CD14-positive monocyte (primary cell): ENCODE results near the gene ARID1B. TPM values are rescaled to one million over a fixed set of nuclear protein-coding genes. Genes with fewer than 3 reads are reported as not detected.
A peak's percentile ranks its signal among the peaks of the same experiment; 100 is the strongest.

Experiments used
- DNase-seq, 3 donors: peaks; one replicate each; pipeline ENCODE4 v3.0.0-alpha.2; 2011 to 2022
- H2AFZ ChIP-seq: 2 replicates; pipeline ENCODE4 v1.6.0; 2012; ENCODE audit warnings: mild to moderate bottlenecking, low read depth, low read length, inconsistent platforms; ENCODE audit not compliant: insufficient read depth, poor library complexity, severe bottlenecking
- H3K27ac ChIP-seq, 2 donors: 1 replicate in 1 of 2; 2 replicates in 1 of 2; pipeline ENCODE4 v1.5.1; 2012 to 2013; ENCODE audit warnings: low read length in 2 of 2, control low read depth in 1 of 2, inconsistent platforms in 1 of 2, low read depth in 1 of 2, mild to moderate bottlenecking in 1 of 2
- H3K27me3 ChIP-seq, 2 donors: one replicate each; pipeline versions ENCODE4 v1.6.0 to v1.6.1; 2011 to 2013; ENCODE audit warnings: low read length in 2 of 2; ENCODE audit not compliant: control insufficient read depth in 2 of 2, insufficient read depth in 2 of 2
- H3K36me3 ChIP-seq, 2 donors: replicated peaks in 1 of 2; 1 replicate in 1 of 2; 2 replicates in 1 of 2; pipeline versions ENCODE4 v1.5.1 to v1.6.1; 2012 to 2013; ENCODE audit warnings: low read length in 2 of 2, control low read depth in 1 of 2, inconsistent platforms in 1 of 2, mild to moderate bottlenecking in 1 of 2; ENCODE audit not compliant: insufficient read depth in 2 of 2, control insufficient read depth in 1 of 2
- H3K4me1 ChIP-seq, 2 donors: 1 replicate in 1 of 2; 2 replicates in 1 of 2; pipeline versions ENCODE4 v1.5.1 to v1.6.1; 2012 to 2013; ENCODE audit warnings: low read length in 2 of 2, control low read depth in 1 of 2, inconsistent platforms in 1 of 2, mild to moderate bottlenecking in 1 of 2, moderate library complexity in 1 of 2; ENCODE audit not compliant: insufficient read depth in 2 of 2, control insufficient read depth in 1 of 2
- H3K4me2 ChIP-seq: replicated peaks from 2 replicates; pipeline ENCODE3; 2012; ENCODE audit warnings: low read length, moderate library complexity, mild to moderate bottlenecking; ENCODE audit not compliant: poor library complexity, severe bottlenecking; ENCODE audit errors: extremely low read depth
- H3K4me3 ChIP-seq, 3 experiments: fragments of 200-600 bp in 1 of 3; sonication (generic) in 1 of 3; replicated peaks in 1 of 3; 1 replicate in 2 of 3; 2 replicates in 1 of 3; pipeline ENCODE4 v1.5.1; 2011 to 2013; ENCODE audit warnings: low read length in 3 of 3, mild to moderate bottlenecking in 3 of 3, control low read depth in 2 of 3, low read depth in 2 of 3, inconsistent platforms in 1 of 3, moderate library complexity in 1 of 3
- H3K79me2 ChIP-seq: 2 replicates; pipeline ENCODE4 v1.6.0; 2012; ENCODE audit warnings: mild to moderate bottlenecking, control low read depth, inconsistent platforms, low read length, moderate library complexity; ENCODE audit not compliant: insufficient read depth
- H3K9ac ChIP-seq: 2 replicates; pipeline ENCODE4 v1.6.0; 2017; ENCODE audit warnings: low read length, mild to moderate bottlenecking; ENCODE audit not compliant: insufficient read depth, poor library complexity, severe bottlenecking
- H3K9me3 ChIP-seq, 2 donors: replicated peaks in 1 of 2; 1 replicate in 1 of 2; 2 replicates in 1 of 2; pipeline versions ENCODE4 v1.5.1 to v1.6.1; 2012 to 2013; ENCODE audit warnings: low read length in 2 of 2, control low read depth in 1 of 2; ENCODE audit not compliant: control insufficient read depth in 1 of 2, insufficient read depth in 1 of 2
- H4K20me1 ChIP-seq: 2 replicates; pipeline ENCODE4 v1.6.0; 2012; ENCODE audit warnings: mild to moderate bottlenecking, low read length, control low read depth, moderate library complexity; ENCODE audit not compliant: insufficient read depth
- H3K27ac Mint-ChIP-seq, 7 donors: one replicate each; pipeline ENCODE4 v1.8.0; 2020; ENCODE audit warnings: mild to moderate bottlenecking in 7 of 7, mixed read lengths in 7 of 7, moderate library complexity in 6 of 7, inconsistent platforms in 2 of 7
- H3K27me3 Mint-ChIP-seq, 3 donors: one replicate each; pipeline ENCODE4 v1.8.0; 2021 to 2022; ENCODE audit warnings: low read depth in 3 of 3, mild to moderate bottlenecking in 3 of 3, mixed read lengths in 3 of 3, moderate library complexity in 3 of 3, inconsistent platforms in 1 of 3
- H3K36me3 Mint-ChIP-seq, 2 donors: one replicate each; pipeline ENCODE4 v1.8.0; 2020; ENCODE audit warnings: mixed read lengths in 2 of 2, inconsistent platforms in 1 of 2, mild to moderate bottlenecking in 1 of 2
- H3K4me1 Mint-ChIP-seq: one replicate; pipeline ENCODE4 v1.8.0; 2020; ENCODE audit warnings: mild to moderate bottlenecking, mixed read lengths
- H3K4me3 Mint-ChIP-seq, 2 donors: one replicate each; pipeline ENCODE4 v1.8.0; 2020; ENCODE audit warnings: mild to moderate bottlenecking in 2 of 2, mixed read lengths in 2 of 2, moderate library complexity in 1 of 2
- H3K9me3 Mint-ChIP-seq, 7 donors: one replicate each; pipeline ENCODE4 v1.8.0; 2020 to 2022; ENCODE audit warnings: mixed read lengths in 7 of 7, mild to moderate bottlenecking in 6 of 7, moderate library complexity in 6 of 7, inconsistent platforms in 2 of 7
- CTCF ChIP-seq: fragments of 200-600 bp; IDR thresholded peaks from one replicate; pipeline ENCODE4 v1.8.0; 2022; ENCODE audit warnings: antibody characterized with exemption, mild to moderate bottlenecking
- WGBS: methylation state at CpG from one replicate; pipeline ENCODE4 v1.1.5; 2013; ENCODE audit warnings: missing lambda C conversion rate; ENCODE audit not compliant: insufficient coverage; 5-methylcytosine and 5-hydroxymethylcytosine counted together
- intact Hi-C, 2 donors: fragments of 100-400 bp; cut with micrococcal nuclease; formaldehyde crosslinking; loops; one replicate each; pipeline versions ENCODE4 v1.15.0 to v1.15.1; 2023
- polyA plus RNA-seq, 3 donors: library from polyadenylated mRNA; depleted of rRNA in 1 of 3; unstranded in 2 of 3; stranded (reverse) in 1 of 3; fragments of 300-500 nt in 2 of 3; fragments of >200 nt in 1 of 3; fragmentation: Illumina TruSeq in 2 of 3; gene quantifications; 1 replicate in 2 of 3; 2 replicates in 1 of 3; pipeline ENCODE4 v1.2.3, GENCODE V29; 2012 to 2021

Gene ARID1B
- polyA plus RNA-seq, 3 donors = 3.2 to 22.1 (median 3.8) TPM

- no peaks in the 10 kb centered on the region for H3K79me2 ChIP-seq
- no peak overlapping the region for H3K4me3 ChIP-seq
- no peaks in the 10 kb centered on the region for H3K27me3 ChIP-seq
- DNase-seq = no peak
- Mint-ChIP-seq H3K4me1 (peaks cover 11% of the 10 kb centered on the region), H3K27me3 (peaks cover 0 to 2% (median 0%) of the 10 kb centered on the region in 3 donors), H3K27ac (peak overlapping the region in 1 of 7 donors; percentile 3), H3K9me3 (no peaks in the 10 kb centered on the region), H3K4me3 (peak overlapping the region in 1 of 2 donors; percentile 32), H3K36me3 (peaks cover 8 to 13% of the 10 kb centered on the region in 2 donors)
- TF ChIP-seq CTCF = no peak
- no peak overlapping the region for H3K9ac ChIP-seq
- H3K27ac ChIP-seq = no peak overlapping the region
- H3K4me1 ChIP-seq = no peaks in the 10 kb centered on the region
- no peak overlapping the region for H3K4me2 ChIP-seq
- WGBS = 97% methylated on average over 5 of the region's 7 CpGs
- peaks cover 4 to 13% of the 10 kb centered on the region in 2 donors for H3K36me3 ChIP-seq
- intact Hi-C loops = no loop called here
- H3K9me3 ChIP-seq = no peaks in the 10 kb centered on the region
- H2AFZ ChIP-seq = no peak overlapping the region
- peaks cover 43% of the 10 kb centered on the region for H4K20me1 ChIP-seq
These were observed 300.1 kb downstream of the ARID1B start for GRCh38 chr6:157077251-157077650.

- Mint-ChIP-seq H3K4me1 (peaks cover 19% of the 10 kb centered on the region), H3K4me3 (no peak overlapping the region), H3K36me3 (peaks cover 8 to 13% of the 10 kb centered on the region in 2 donors), H3K27ac (no peak overlapping the region), H3K9me3 (no peaks in the 10 kb centered on the region), H3K27me3 (peaks cover 0 to 2% (median 0%) of the 10 kb centered on the region in 3 donors)
- Histone ChIP-seq H3K79me2 (no peaks in the 10 kb centered on the region), H3K36me3 (peaks cover 4 to 13% of the 10 kb centered on the region in 2 donors), H3K4me3 (no peak overlapping the region), H3K4me1 (peaks cover 0 to 2% of the 10 kb centered on the region in 2 donors), H3K4me2 (no peak overlapping the region), H3K27me3 (no peaks in the 10 kb centered on the region), H2AFZ (no peak overlapping the region), H3K9ac (no peak overlapping the region), H3K27ac (no peak overlapping the region), H3K9me3 (no peaks in the 10 kb centered on the region), H4K20me1 (peaks cover 51% of the 10 kb centered on the region)
- TF ChIP-seq CTCF = no peak
- no CpG with 5 or more reads among the region's 3 CpGs for WGBS
- intact Hi-C loops = no loop called here
- DNase-seq = no peak
These were observed 301.1 kb downstream of the ARID1B start for GRCh38 chr6:157078326-157078725.
